Neural progenitor cell (in vitro differentiated cells): ENCODE data around the gene MIR17HG.

Experiments
- CTCF ChIP-seq: fragments of 200-600 bp; sonication (generic); IDR thresholded peaks from 2 replicates; pipeline ENCODE4 v1.5.1; 2017; ENCODE audit warnings: antibody characterized with exemption, mild to moderate bottlenecking
- EZH2 ChIP-seq: fragments of 200-600 bp; sonication (generic); IDR thresholded peaks from 2 replicates; pipeline ENCODE4 v1.6.1; 2017; ENCODE audit warnings: antibody characterized with exemption, mild to moderate bottlenecking, moderate library complexity

GRCh38 chr13:91397595-91397994, 50.1 kb downstream of the MIR17HG start:
- TF ChIP-seq CTCF = no peak
- TF ChIP-seq EZH2 = no peak
